BJ (cell line): ENCODE measurements around the gene HMCN1. TPM values are rescaled to one million over a fixed set of nuclear protein-coding genes. Genes with fewer than 3 reads are reported as not detected.

ENCODE experiments used
- CTCF ChIA-PET: fragments of 350-600 bp; formaldehyde crosslinking; extraction: SDS; loops from one replicate; lab custom pipeline; 2021; ENCODE audit warnings: antibody characterized with exemption, inconsistent platforms; lab: Yijun Ruan, JAX
- POLR2A ChIA-PET: fragments of 300-600 bp; sonication (Branson Sonifier 250); formaldehyde crosslinking; extraction: SDS; loops from one replicate; lab custom pipeline; 2021; ENCODE audit warnings: antibody characterized with exemption; lab: Charles Lee
- DNase-seq: peaks from one replicate; pipeline ENCODE4 v3.0.0-alpha.2; 2011; ENCODE audit warnings: low read depth
- H3K27me3 ChIP-seq: 2 replicates; pipeline ENCODE4 v1.6.0; 2011; ENCODE audit warnings: low read length; ENCODE audit not compliant: control insufficient read depth, insufficient read depth
- H3K36me3 ChIP-seq: 2 replicates; pipeline ENCODE4 v1.5.1; 2011; ENCODE audit warnings: low read length; ENCODE audit not compliant: control insufficient read depth, insufficient read depth
- H3K4me3 ChIP-seq: 2 replicates; pipeline ENCODE4 v1.5.1; 2011; ENCODE audit warnings: low read depth, mild to moderate bottlenecking, control low read depth, low read length
- polyA plus RNA-seq: library from polyadenylated mRNA; depleted of rRNA; stranded (reverse); fragments of >200 nt; gene quantifications from 2 replicates; pipeline ENCODE4 v1.2.3, GENCODE V29; 2011
- TF ChIP-seq, protein P1 (sequence below): IDR thresholded peaks from 2 replicates; pipeline ENCODE4 v1.5.1; 2011; ENCODE audit warnings: low read depth, mild to moderate bottlenecking, control low read depth, inconsistent platforms, low read length, moderate library complexity; ENCODE audit not compliant: insufficient read depth

Gene HMCN1
- polyA plus RNA-seq, 1 experiment, result 13.3 TPM

DNA sequence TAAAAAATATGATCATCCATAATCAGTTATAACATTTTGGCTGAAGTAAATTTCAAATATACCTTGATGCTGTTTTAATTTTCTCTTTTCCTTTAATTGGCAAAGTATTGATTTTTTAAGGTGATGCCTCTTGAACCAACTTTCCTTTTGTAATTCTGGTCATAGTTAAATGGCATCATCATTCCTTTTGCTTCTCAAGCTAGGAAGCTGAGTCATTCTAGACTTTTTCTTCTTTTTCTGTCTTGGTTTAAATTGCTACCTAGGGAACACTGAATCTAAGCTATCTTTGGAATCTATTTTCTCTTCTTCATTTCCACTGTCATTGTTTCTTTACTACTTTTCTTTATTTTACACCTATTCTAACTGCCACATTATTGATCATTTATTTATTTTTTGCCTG, 162.7 kb downstream of the HMCN1 start:
- TF ChIP-seq, protein P1, sequence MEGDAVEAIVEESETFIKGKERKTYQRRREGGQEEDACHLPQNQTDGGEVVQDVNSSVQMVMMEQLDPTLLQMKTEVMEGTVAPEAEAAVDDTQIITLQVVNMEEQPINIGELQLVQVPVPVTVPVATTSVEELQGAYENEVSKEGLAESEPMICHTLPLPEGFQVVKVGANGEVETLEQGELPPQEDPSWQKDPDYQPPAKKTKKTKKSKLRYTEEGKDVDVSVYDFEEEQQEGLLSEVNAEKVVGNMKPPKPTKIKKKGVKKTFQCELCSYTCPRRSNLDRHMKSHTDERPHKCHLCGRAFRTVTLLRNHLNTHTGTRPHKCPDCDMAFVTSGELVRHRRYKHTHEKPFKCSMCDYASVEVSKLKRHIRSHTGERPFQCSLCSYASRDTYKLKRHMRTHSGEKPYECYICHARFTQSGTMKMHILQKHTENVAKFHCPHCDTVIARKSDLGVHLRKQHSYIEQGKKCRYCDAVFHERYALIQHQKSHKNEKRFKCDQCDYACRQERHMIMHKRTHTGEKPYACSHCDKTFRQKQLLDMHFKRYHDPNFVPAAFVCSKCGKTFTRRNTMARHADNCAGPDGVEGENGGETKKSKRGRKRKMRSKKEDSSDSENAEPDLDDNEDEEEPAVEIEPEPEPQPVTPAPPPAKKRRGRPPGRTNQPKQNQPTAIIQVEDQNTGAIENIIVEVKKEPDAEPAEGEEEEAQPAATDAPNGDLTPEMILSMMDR, result no peak
- Histone ChIP-seq H3K4me3 (no peak overlapping the region), H3K36me3 (no peaks in the 10 kb centered on the region), H3K27me3 (no peaks in the 10 kb centered on the region; the same call in 1 of the 2 replicates)
- POLR2A ChIA-PET, result no interaction called here
- CTCF ChIA-PET, result interaction anchor here (1.0 kb wide), 1 partner anchor 16 kb away, joined by 4 read pairs; no protein-coding TSS in a partner anchor
- DNase-seq, result no peak

DNA sequence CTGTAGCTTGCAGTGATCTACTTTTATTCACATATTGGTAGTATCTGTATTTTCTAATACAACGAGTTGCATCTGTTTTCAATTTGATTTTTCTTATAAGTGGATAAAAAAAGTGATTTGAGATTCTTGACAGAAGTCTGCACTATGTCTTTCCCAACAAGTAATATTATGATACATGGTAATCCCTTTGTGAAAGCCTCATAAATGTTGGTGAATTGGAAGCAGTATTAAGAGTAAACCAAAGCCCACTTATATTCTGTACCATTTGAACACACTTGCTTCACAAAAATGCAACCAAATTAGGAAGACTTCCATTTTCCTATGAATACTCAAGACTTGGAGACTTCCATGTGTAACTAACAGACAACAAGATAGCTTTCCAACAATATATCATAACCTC, 172.0 kb downstream of the HMCN1 start:
- DNase-seq, result no peak
- ChIA-PET CTCF (no interaction called here), POLR2A (no interaction called here)
- H3K4me3 ChIP-seq, result no peak overlapping the region
- no peaks in the 10 kb centered on the region for H3K36me3 ChIP-seq
- TF ChIP-seq, protein P1, result no peak
- H3K27me3 ChIP-seq, result no peaks in the 10 kb centered on the region

DNA sequence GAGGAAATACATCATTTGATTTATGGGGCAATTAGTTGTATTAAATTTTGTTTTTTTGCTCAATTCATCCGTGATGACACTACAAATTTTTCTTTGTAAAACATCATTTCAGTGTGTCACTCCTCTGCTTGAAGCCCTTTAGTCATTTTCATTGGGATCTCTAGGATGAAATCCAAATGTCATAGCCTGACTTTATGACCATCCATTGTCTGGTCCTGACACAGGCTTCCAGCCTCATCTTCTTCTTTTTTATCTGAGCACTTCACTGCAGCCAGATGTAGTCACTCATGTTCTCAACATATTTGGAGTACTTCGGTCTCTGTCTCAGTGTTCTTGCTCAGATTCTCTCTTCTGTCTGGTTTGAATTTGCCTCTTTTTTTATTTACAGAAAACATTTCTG, 173.1 kb downstream of the HMCN1 start:
- Histone ChIP-seq H3K27me3 (no peaks in the 10 kb centered on the region), H3K4me3 (no peak overlapping the region), H3K36me3 (no peaks in the 10 kb centered on the region)
- TF ChIP-seq, protein P1, result no peak
- POLR2A ChIA-PET, result no interaction called here
- CTCF ChIA-PET, result no interaction called here
- DNase-seq, result no peak

DNA sequence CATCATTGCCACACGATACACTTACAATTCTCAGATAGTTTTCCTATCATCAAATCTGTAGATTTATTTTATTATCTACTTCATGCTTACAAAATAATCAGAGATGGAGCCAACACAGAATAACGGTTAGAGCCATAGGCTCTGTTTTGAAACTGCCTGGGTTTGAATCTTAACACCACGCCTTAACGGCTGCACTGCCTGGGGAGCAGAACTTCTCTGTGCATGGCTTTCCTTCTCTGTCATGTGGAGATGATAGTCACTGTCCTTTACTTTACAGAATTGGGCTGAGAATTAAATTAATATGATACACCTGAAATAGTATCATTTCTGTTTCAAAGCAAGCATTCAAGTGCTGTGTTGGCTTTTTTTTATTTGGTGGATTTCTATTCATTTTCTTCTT, 177.8 kb downstream of the HMCN1 start:
- ChIA-PET CTCF (no interaction called here), POLR2A (no interaction called here)
- no peaks in the 10 kb centered on the region for H3K36me3 ChIP-seq
- TF ChIP-seq, protein P1, result no peak
- no peaks in the 10 kb centered on the region for H3K27me3 ChIP-seq
- no peak overlapping the region for H3K4me3 ChIP-seq
- no peak for DNase-seq

DNA sequence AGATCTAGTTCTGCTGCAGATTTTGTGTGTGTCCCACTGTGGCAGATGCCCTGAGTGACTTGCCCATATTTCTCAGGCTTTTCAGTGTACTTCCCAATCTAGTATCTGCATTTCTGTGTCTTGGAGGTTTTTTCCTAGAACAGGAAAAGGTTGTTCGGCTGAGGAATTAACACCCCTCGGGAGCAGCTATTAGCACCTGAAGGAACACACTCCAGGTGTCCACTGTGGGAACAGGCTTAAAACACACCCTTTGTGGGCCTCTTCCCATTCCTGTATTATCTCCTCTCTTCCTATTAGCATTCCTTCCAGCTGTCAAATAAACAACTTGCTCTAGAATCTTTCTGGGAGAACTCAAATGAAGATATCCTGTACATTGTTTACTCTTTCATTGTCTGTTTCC, 178.3 kb downstream of the HMCN1 start:
- ChIA-PET POLR2A (no interaction called here), CTCF (interaction anchor here (0.7 kb wide), 1 partner anchor 20 kb away, joined by 4 read pairs; no protein-coding TSS in a partner anchor)
- DNase-seq, result no peak
- H3K36me3 ChIP-seq, result no peaks in the 10 kb centered on the region
- H3K27me3 ChIP-seq, result no peaks in the 10 kb centered on the region
- H3K4me3 ChIP-seq, result no peak overlapping the region
- TF ChIP-seq, protein P1, result no peak
